Measurements from ENCODE around the gene AVP. TPM values are rescaled to one million over a fixed set of nuclear protein-coding genes. Genes with fewer than 3 reads are reported as not detected.

Gene AVP
- total and polyA plus RNA-seq, 2 donors (not counting 3 experiments of a cell fraction or from before 2014, with no cell fraction given) = not detected

DNA sequence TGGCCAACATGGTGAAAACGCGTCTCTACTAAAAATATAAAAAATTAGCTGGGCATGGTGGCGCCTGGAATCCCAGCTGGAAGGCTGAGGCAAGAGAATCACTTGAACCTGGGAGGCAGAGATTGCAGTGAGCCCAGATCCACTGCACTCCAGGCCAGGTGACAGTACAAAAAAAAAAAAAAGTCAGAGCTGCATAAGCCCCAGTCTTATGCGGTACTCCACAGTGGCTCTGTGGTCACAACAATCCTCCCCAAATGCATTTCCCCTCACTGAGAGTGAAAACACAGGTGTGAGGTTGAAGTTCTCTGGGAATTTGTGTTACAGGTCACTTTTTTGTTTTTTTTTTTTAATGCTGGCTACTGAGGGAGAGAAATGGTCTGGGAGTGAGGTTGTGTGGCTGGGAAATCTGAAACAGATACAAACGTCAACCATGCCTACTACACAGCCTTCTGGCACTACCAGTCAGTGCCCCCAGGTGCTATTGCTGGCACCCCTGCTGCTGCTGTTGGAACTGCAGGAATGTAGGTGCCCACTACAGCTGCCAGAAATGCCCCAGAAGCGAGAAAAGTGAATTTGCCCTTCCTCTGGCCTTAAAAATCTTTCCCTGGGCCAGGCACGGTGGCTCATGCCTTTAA lies 33.0 kb downstream of the AVP start:
- TF ChIP-seq, protein P1, sequence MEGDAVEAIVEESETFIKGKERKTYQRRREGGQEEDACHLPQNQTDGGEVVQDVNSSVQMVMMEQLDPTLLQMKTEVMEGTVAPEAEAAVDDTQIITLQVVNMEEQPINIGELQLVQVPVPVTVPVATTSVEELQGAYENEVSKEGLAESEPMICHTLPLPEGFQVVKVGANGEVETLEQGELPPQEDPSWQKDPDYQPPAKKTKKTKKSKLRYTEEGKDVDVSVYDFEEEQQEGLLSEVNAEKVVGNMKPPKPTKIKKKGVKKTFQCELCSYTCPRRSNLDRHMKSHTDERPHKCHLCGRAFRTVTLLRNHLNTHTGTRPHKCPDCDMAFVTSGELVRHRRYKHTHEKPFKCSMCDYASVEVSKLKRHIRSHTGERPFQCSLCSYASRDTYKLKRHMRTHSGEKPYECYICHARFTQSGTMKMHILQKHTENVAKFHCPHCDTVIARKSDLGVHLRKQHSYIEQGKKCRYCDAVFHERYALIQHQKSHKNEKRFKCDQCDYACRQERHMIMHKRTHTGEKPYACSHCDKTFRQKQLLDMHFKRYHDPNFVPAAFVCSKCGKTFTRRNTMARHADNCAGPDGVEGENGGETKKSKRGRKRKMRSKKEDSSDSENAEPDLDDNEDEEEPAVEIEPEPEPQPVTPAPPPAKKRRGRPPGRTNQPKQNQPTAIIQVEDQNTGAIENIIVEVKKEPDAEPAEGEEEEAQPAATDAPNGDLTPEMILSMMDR (IDR thresholded peaks at IDR 0.05; ENCODE audit: extremely low read depth in 1 of 2, insufficient read depth in 1 of 2, low read depth in 1 of 2, low read length in 2 of 2) = no peak
- TF ChIP-seq MYC (IDR thresholded peaks at IDR 0.05; ENCODE audit: low read depth, low read length) (no peak), EZH2 (IDR thresholded peaks at IDR 0.05; ENCODE audit: borderline replicate concordance, low read depth, low read length, severe bottlenecking) (no peak), POLR2A (IDR thresholded peaks at IDR 0.05; ENCODE audit: low read depth, low read length) (no peak), POLR2AphosphoS5 (IDR thresholded peaks at IDR 0.05; ENCODE audit: insufficient read depth, low read depth, low read length) (no peak), JUN (IDR thresholded peaks at IDR 0.05; ENCODE audit: borderline replicate concordance, insufficient read depth, insufficient read length, low read depth) (no peak), FOS (IDR thresholded peaks at IDR 0.05; ENCODE audit: borderline replicate concordance, insufficient read depth, low read length) (no peak), GATA2 (IDR thresholded peaks at IDR 0.05; ENCODE audit: insufficient read depth, insufficient read length, low read depth, low read length) (no peak)
- TF ChIP-seq, protein P2, sequence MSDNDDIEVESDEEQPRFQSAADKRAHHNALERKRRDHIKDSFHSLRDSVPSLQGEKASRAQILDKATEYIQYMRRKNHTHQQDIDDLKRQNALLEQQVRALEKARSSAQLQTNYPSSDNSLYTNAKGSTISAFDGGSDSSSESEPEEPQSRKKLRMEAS (IDR thresholded peaks at IDR 0.05; ENCODE audit: insufficient read depth, insufficient read length) = no peak
- intact Hi-C loops (cut with micrococcal nuclease) (no loop called here), dilution Hi-C loops (cut with MboI; ENCODE audit: extremely low pct_ligation_motif_present, low sequenced_read_pairs) (no loop called here)
- Histone ChIP-seq H3K9ac (replicated peaks; ENCODE audit: extremely low read depth, insufficient read depth, low read length) (no peak overlapping the region), H3K27ac (ENCODE audit: insufficient read depth, low read depth, low read length) (no peak overlapping the region), H3K79me2 (ENCODE audit: control insufficient read depth, insufficient read depth, low read length) (peaks cover 8% of the 10 kb centered on the region), H3K4me1 (ENCODE audit: control insufficient read depth, extremely low read depth, insufficient read depth, low read length) (peaks cover 5% of the 10 kb centered on the region), H3K36me3 (ENCODE audit: control insufficient read depth in 2 of 2, extremely low read depth in 1 of 2, insufficient read depth in 2 of 2, low read length in 2 of 2) (peaks cover 3 to 16% of the 10 kb centered on the region in 2 experiments), H3K4me3 (replicated peaks in 1 of 3; ENCODE audit: insufficient read depth in 1 of 3, low read depth in 1 of 3, low read length in 3 of 3) (no peak overlapping the region), H3K9me1 (replicated peaks; ENCODE audit: control insufficient read depth, extremely low read depth, insufficient read depth, low read length) (no peaks in the 10 kb centered on the region), H3K4me2 (ENCODE audit: insufficient read depth, low read length) (no peak overlapping the region), H4K20me1 (replicated peaks; ENCODE audit: control insufficient read depth, extremely low read depth, insufficient read depth, low read length) (no peaks in the 10 kb centered on the region), H3K27me3 (ENCODE audit: control insufficient read depth in 2 of 2, insufficient read depth in 2 of 2, low read length in 2 of 2) (no peaks in the 10 kb centered on the region), H3K9me3 (replicated peaks; ENCODE audit: control insufficient read depth, insufficient read depth, low read length) (no peaks in the 10 kb centered on the region), H2AFZ (ENCODE audit: low read depth, low read length) (no peak overlapping the region)
- ChIA-PET CTCF (interaction anchor here (0.6 to 3.4 kb wide), 3 partner anchors 64 to 579 kb away, joined by 4 to 59 read pairs (median 6); no protein-coding TSS in a partner anchor), POLR2A (no interaction called here)
- DNase-seq (ENCODE audit: low read depth, low spot score) (no peak), FAIRE-seq (no peak)
- BruUV-seq (replicated peaks) = no TSS peak
